Ovary (tissue), 3 donors: ENCODE data around the gene LHX3.

ENCODE experiments used
- CTCF ChIP-seq, 3 donors: fragments of 450-650 bp in 2 of 3; fragments of 200-600 bp in 1 of 3; IDR thresholded peaks; one replicate each; pipeline versions ENCODE4 v1.5.1 to v1.8.0; 2016 to 2022; ENCODE audit warnings: antibody characterized with exemption in 3 of 3, mild to moderate bottlenecking in 1 of 3
- EP300 ChIP-seq: sonication (generic); formaldehyde crosslinking; IDR thresholded peaks from one replicate; pipeline ENCODE4 v1.6.1; 2017; ENCODE audit warnings: antibody characterized with exemption
- POLR2A ChIP-seq: fragments of 450-650 bp; IDR thresholded peaks from one replicate; pipeline ENCODE4 v1.6.1; 2017; ENCODE audit warnings: antibody characterized with exemption, mild to moderate bottlenecking, moderate library complexity
- donor health status: DM: no; HTN: no; CAD: no.

- TF ChIP-seq CTCF (IDR thresholded peaks at IDR 0.05) (no peak), EP300 (no peak), POLR2A (no peak)
Measured at GRCh38 chr9:136228107-136228875, 23.4 kb upstream of the LHX3 start.
